Subcutaneous abdominal adipose tissue (tissue), 5 donors: Measurements from ENCODE around the gene TNFRSF14.
"Not testable (repeated sequence)": the region's sequence is repeated elsewhere in the genome, so short reads cannot be mapped to it uniquely, and the experiment has no call there.

Experiments
- H3K27ac ChIP-seq: one replicate; pipeline ENCODE4 v1.7.0; 2013; ENCODE audit warnings: low read depth, mild to moderate bottlenecking, inconsistent platforms, low read length, moderate library complexity
- H3K27me3 ChIP-seq, 5 donors: one replicate each; pipeline ENCODE4 v1.7.0; 2013; ENCODE audit warnings: low read length in 5 of 5, inconsistent platforms in 1 of 5; ENCODE audit not compliant: control insufficient read depth in 5 of 5, insufficient read depth in 4 of 5
- H3K36me3 ChIP-seq, 5 donors: one replicate each; pipeline ENCODE4 v1.7.0; 2013; ENCODE audit warnings: low read length in 5 of 5; ENCODE audit not compliant: control insufficient read depth in 5 of 5, insufficient read depth in 5 of 5
- H3K4me1 ChIP-seq, 5 donors: one replicate each; pipeline ENCODE4 v1.7.0; 2013; ENCODE audit warnings: low read length in 5 of 5, mild to moderate bottlenecking in 3 of 5, moderate library complexity in 1 of 5; ENCODE audit not compliant: control insufficient read depth in 5 of 5, insufficient read depth in 5 of 5
- H3K4me3 ChIP-seq, 5 donors: one replicate each; pipeline ENCODE4 v1.7.0; 2013; ENCODE audit warnings: low read length in 5 of 5, low read depth in 1 of 5
- H3K9ac ChIP-seq, 5 donors: one replicate each; pipeline ENCODE4 v1.7.0; 2013; ENCODE audit warnings: low read length in 5 of 5, mild to moderate bottlenecking in 4 of 5, moderate library complexity in 3 of 5
- H3K9me3 ChIP-seq, 5 donors: one replicate each; pipeline ENCODE4 v1.7.0; 2013; ENCODE audit warnings: low read length in 5 of 5; ENCODE audit not compliant: control insufficient read depth in 5 of 5
- donor health status: healthy.
- donor health status: healthy.
- donor health status: healthy.
- donor health status: healthy.
- donor health status: healthy.

Gene TNFRSF14

GRCh38 chr1:2564815-2565374 lies 8.7 kb downstream of the TNFRSF14 start:
- peaks cover 0 to 40% (median 31%) of the 10 kb centered on the region in 5 donors for H3K36me3 ChIP-seq
- no peak overlapping the region for H3K27ac ChIP-seq
- no peak overlapping the region for H3K4me3 ChIP-seq
- peaks cover 0 to 16% (median 12%) of the 10 kb centered on the region in 5 donors for H3K27me3 ChIP-seq
- H3K4me1 ChIP-seq = no peaks in the 10 kb centered on the region
- H3K9ac ChIP-seq = no peak overlapping the region
- H3K9me3 ChIP-seq = no peaks in the 10 kb centered on the region

DNA sequence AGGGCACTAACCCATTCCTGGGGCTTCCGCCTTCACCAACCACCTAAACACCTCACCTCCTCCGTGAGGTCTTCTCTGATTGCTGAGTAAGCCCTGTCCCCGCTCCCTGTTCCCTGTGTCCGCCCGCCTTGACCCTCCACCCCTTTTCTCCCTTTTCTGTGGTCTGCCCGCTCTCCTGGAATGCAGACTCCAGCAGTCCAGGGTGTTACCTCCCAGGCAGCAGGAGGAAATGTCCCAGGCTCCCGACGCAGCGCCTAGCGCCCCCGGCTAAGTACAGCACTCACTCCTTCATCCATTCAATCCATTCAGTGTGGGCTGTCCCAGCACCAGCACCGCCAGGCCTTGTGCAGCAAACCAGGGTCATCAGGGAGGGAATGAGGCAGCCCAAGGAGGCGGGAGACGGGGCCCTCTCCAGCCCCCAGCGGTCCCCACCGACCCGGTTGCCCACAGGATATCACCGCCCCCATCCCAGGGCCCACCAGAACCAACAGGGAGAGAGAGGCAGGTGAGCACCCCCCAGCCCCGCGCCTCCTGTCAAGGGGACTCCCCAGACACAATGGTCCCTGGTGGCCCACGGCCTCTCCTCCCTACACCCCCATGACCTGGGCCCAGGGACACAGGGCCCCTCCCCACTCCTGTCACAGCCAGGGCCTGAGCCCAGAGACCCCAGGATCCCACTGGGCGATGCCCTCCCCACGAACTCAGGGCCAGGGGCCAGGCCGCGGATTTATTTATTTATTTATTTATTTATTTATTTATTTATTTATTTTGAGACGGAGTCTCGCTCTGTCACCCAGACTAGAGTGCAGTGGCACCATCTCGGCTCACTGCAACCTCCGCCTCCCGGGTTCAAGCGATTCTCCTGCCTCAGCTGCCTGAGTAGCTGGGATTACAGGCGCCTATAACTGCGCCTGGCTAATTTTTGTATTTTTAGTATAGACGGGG lies 10.2 kb downstream of the TNFRSF14 start:
- Histone ChIP-seq H3K4me3 (no peak overlapping the region), H3K27ac (no peak overlapping the region), H3K9me3 (no peaks in the 10 kb centered on the region), H3K27me3 (peaks cover 0 to 16% (median 12%) of the 10 kb centered on the region in 5 donors), H3K36me3 (peaks cover 0 to 25% (median 19%) of the 10 kb centered on the region in 5 donors), H3K4me1 (no peaks in the 10 kb centered on the region), H3K9ac (no peak overlapping the region)

DNA sequence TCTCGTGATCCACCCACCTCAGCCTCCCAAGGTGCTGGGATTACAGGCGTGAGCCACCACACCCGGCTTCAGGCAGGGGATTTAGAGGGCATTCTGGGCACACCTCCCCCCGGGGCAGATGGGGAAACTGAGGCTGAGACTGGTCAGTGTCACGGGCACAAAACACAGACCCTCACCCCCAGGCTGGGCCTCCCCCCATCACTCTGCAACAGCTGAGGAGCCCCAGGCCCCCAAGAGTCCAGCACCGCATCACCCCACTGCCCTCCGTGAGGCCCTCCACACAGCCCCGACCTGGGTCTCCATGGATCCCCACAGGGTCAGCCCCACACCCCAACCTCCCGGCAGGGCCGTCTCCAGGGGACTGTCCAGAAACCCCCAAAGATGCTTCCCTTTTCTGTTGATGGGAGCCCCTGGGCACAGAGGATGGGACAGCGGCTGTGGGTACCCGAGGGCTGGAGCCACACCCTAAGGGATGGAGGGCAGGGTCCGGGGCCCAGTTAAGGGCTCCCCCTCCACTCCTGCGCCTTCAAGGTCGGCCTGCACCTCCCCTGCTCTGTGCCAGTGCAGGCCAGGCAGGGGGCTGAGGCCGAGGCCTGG lies 11.0 kb downstream of the TNFRSF14 start:
- Histone ChIP-seq H3K4me3 (no peak overlapping the region), H3K9me3 (no peaks in the 10 kb centered on the region), H3K27ac (no peak overlapping the region), H3K9ac (no peak overlapping the region), H3K4me1 (no peaks in the 10 kb centered on the region), H3K27me3 (peaks cover 0 to 16% (median 12%) of the 10 kb centered on the region in 5 donors), H3K36me3 (peaks cover 0 to 17% (median 11%) of the 10 kb centered on the region in 5 donors)

- H3K4me3 ChIP-seq, H3K27ac ChIP-seq, H3K9me3 ChIP-seq, H3K9ac ChIP-seq, H3K36me3 ChIP-seq, H3K4me1 ChIP-seq: not testable (repeated sequence)
- peaks cover 0 to 16% (median 12%) of the 10 kb centered on the region in 5 donors for H3K27me3 ChIP-seq
Measured at GRCh38 chr1:2568187-2568816, 12.1 kb downstream of the TNFRSF14 start.

- Histone ChIP-seq H3K9ac (no peak overlapping the region), H3K27me3 (peaks cover 0 to 16% (median 12%) of the 10 kb centered on the region in 5 donors), H3K4me3 (no peak overlapping the region), H3K9me3 (peaks cover 0 to 11% (median 8%) of the 10 kb centered on the region in 5 donors), H3K27ac (no peak overlapping the region), H3K36me3 (no peaks in the 10 kb centered on the region), H3K4me1 (no peaks in the 10 kb centered on the region)
Measured at GRCh38 chr1:2569060-2569459, 12.9 kb downstream of the TNFRSF14 start.

- not testable (repeated sequence) for H3K9ac ChIP-seq, H3K4me1 ChIP-seq, H3K27ac ChIP-seq, H3K4me3 ChIP-seq, H3K36me3 ChIP-seq
- H3K27me3 ChIP-seq = peaks cover 0 to 16% (median 12%) of the 10 kb centered on the region in 5 donors
- peaks cover 0 to 11% (median 8%) of the 10 kb centered on the region in 5 donors for H3K9me3 ChIP-seq
Measured at GRCh38 chr1:2569703-2570102, 13.5 kb downstream of the TNFRSF14 start.

- no peak overlapping the region for H3K27ac ChIP-seq
- H3K36me3 ChIP-seq = no peaks in the 10 kb centered on the region
- no peak overlapping the region for H3K9ac ChIP-seq
- H3K9me3 ChIP-seq = peaks cover 0 to 11% (median 8%) of the 10 kb centered on the region in 5 donors
- H3K27me3 ChIP-seq = peaks cover 0 to 16% (median 12%) of the 10 kb centered on the region in 5 donors
- no peak overlapping the region for H3K4me3 ChIP-seq
- no peaks in the 10 kb centered on the region for H3K4me1 ChIP-seq
Measured at GRCh38 chr1:2570332-2570731, 14.2 kb downstream of the TNFRSF14 start.

- Histone ChIP-seq H3K9ac (no peak overlapping the region), H3K4me3 (no peak overlapping the region), H3K4me1 (peaks cover 0 to 10% (median 6%) of the 10 kb centered on the region in 5 donors), H3K36me3 (no peaks in the 10 kb centered on the region), H3K27ac (no peak overlapping the region), H3K9me3 (peaks cover 0 to 11% (median 8%) of the 10 kb centered on the region in 5 donors), H3K27me3 (peaks cover 0 to 12% (median 7%) of the 10 kb centered on the region in 5 donors)
Measured at GRCh38 chr1:2571348-2571747, 15.2 kb downstream of the TNFRSF14 start.

DNA sequence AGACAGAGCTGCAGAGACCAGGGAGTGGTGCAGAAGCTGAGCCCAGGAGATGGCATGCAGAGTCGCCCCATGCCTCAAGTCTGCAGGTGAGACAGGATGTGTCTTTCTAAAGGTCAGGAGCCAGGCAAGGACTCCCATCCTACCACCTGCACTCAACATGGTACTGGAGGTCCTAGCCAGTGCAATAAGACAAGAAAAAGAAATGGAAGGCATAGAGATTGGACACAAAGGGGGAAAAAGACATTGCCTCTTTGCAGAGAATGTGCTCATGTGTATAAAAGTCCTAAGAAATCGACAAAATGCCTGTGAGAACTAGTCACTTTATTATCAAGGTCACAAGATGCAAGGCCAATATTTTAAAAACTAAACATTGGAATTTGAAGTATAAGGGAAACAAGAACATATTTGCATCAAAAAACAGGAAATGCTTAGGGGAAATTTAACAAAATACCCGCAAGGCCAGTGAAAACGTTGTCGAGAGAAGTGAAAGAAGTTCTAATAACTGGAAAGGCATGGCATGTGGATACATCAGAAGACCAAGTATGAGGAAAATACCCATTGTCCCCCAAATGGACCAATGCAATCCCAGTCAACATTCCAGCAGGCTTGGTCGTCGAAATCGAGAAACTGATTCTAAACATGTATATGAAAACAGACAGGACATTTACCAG lies 17.2 kb downstream of the TNFRSF14 start:
- peaks cover 6 to 30% (median 13%) of the 10 kb centered on the region in 5 donors for H3K4me1 ChIP-seq
- H3K9me3 ChIP-seq = peaks cover 0 to 11% (median 8%) of the 10 kb centered on the region in 5 donors
- no peak overlapping the region for H3K27ac ChIP-seq
- no peak overlapping the region for H3K9ac ChIP-seq
- no peak overlapping the region for H3K4me3 ChIP-seq
- no peaks in the 10 kb centered on the region for H3K36me3 ChIP-seq
- H3K27me3 ChIP-seq = peaks cover 0 to 4% (median 2%) of the 10 kb centered on the region in 5 donors
